Mammary epithelial cell (primary cell): ENCODE measurements around the gene SLC16A8.

Source experiments
- CTCF ChIP-seq, 2 donors: IDR thresholded peaks in 1 of 2; conservative IDR thresholded peaks in 1 of 2; 2 replicates each; pipeline ENCODE4 v1.5.1; 2011 to 2012; ENCODE audit warnings: inconsistent platforms in 2 of 2, low read length in 2 of 2, mild to moderate bottlenecking in 2 of 2, control low read depth in 1 of 2, low read depth in 1 of 2; ENCODE audit not compliant: insufficient read depth in 1 of 2; ENCODE audit errors: extremely low read depth in 1 of 2
- EZH2 ChIP-seq: IDR thresholded peaks from 2 replicates; pipeline ENCODE4 v1.6.1; 2012; ENCODE audit warnings: low read length, inconsistent platforms, borderline replicate concordance

GRCh38 chr22:38127869-38128268, 43.9 kb upstream of the SLC16A8 start:
- TF ChIP-seq CTCF (conservative IDR thresholded peaks at IDR 0.05 in 1 of 2, IDR thresholded peaks at IDR 0.05 in 1 of 2; ENCODE audit: extremely low read depth in 1 of 2, insufficient read depth in 1 of 2, low read depth in 1 of 2, low read length in 2 of 2) (no peak), EZH2 (no peak)
